HAP-1 (cell line): Measurements from ENCODE around the gene JCAD.

Experiments used
- DNase-seq, 2 experiments: peaks; one replicate each; pipeline ENCODE4 v3.0.0-alpha.2; 2016 to 2020; ENCODE audit warnings: low spot score in 2 of 2
- H3K27me3 ChIP-seq: fragments of 250-450 bp; sonication (Bioruptor Pico); 2 replicates; pipeline ENCODE4 v1.5.1; 2020; ENCODE audit warnings: low read depth, mild to moderate bottlenecking, moderate library complexity
- H3K36me3 ChIP-seq: fragments of 250-450 bp; sonication (Bioruptor Pico); replicated peaks from 2 replicates; pipeline ENCODE4 v1.5.1; 2020; ENCODE audit warnings: mild to moderate bottlenecking
- H3K4me1 ChIP-seq: fragments of 250-450 bp; sonication (Bioruptor Pico); 2 replicates; pipeline ENCODE4 v1.5.1; 2020; ENCODE audit warnings: mild to moderate bottlenecking
- H3K4me3 ChIP-seq: fragments of 250-450 bp; sonication (Bioruptor Pico); 2 replicates; pipeline ENCODE4 v1.5.1; 2020; ENCODE audit warnings: mild to moderate bottlenecking, moderate library complexity
- H3K9me3 ChIP-seq: fragments of 250-450 bp; sonication (Bioruptor Pico); 2 replicates; pipeline ENCODE4 v1.5.1; 2020; ENCODE audit warnings: mild to moderate bottlenecking, moderate library complexity
- in situ Hi-C: fragments of 300-500 bp; cut with MboI; formaldehyde crosslinking; loops from 3 replicates; pipeline ENCODE4 v1.14.3; 2020; ENCODE audit warnings: low sequenced_read_pairs, inconsistent platforms, mixed read lengths

Gene JCAD

GRCh38 chr10:30091136-30091535, 31.8 kb upstream of the JCAD start:
- Histone ChIP-seq H3K27me3 (no peaks in the 10 kb centered on the region), H3K4me1 (no peaks in the 10 kb centered on the region), H3K36me3 (no peaks in the 10 kb centered on the region), H3K9me3 (no peaks in the 10 kb centered on the region), H3K4me3 (no peak overlapping the region)
- in situ Hi-C loops: no loop called here
- DNase-seq: no peak

GRCh38 chr10:30088178-30088577, 28.8 kb upstream of the JCAD start:
- no peak for DNase-seq
- in situ Hi-C loops: no loop called here

GRCh38 chr10:30083934-30084333, 24.5 kb upstream of the JCAD start:
- Histone ChIP-seq H3K9me3 (no peaks in the 10 kb centered on the region), H3K4me1 (no peaks in the 10 kb centered on the region), H3K27me3 (no peaks in the 10 kb centered on the region), H3K36me3 (no peaks in the 10 kb centered on the region), H3K4me3 (no peak overlapping the region)
- no peak for DNase-seq
- in situ Hi-C loops: no loop called here

More at GRCh38 chr10:30088178-30088577, 28.8 kb upstream of the JCAD start:
- H3K9me3 ChIP-seq: no peaks in the 10 kb centered on the region
- no peak overlapping the region for H3K4me3 ChIP-seq
- H3K27me3 ChIP-seq: no peaks in the 10 kb centered on the region
- H3K36me3 ChIP-seq: no peaks in the 10 kb centered on the region
- no peaks in the 10 kb centered on the region for H3K4me1 ChIP-seq

- in situ Hi-C loops: no loop called here
- Histone ChIP-seq H3K9me3 (no peaks in the 10 kb centered on the region), H3K36me3 (no peaks in the 10 kb centered on the region), H3K4me1 (no peaks in the 10 kb centered on the region), H3K4me3 (no peak overlapping the region), H3K27me3 (no peaks in the 10 kb centered on the region)
- DNase-seq: no peak
These were observed 21.8 kb upstream of the JCAD start for GRCh38 chr10:30081182-30081581.

- Histone ChIP-seq H3K9me3 (no peaks in the 10 kb centered on the region), H3K4me1 (no peaks in the 10 kb centered on the region), H3K4me3 (no peak overlapping the region), H3K27me3 (no peaks in the 10 kb centered on the region), H3K36me3 (no peaks in the 10 kb centered on the region)
- DNase-seq: no peak
- in situ Hi-C loops: no loop called here
These were observed 20.8 kb upstream of the JCAD start for GRCh38 chr10:30080161-30080560.

- H3K4me1 ChIP-seq: no peaks in the 10 kb centered on the region
- no peak overlapping the region for H3K4me3 ChIP-seq
- in situ Hi-C loops: no loop called here
- no peak for DNase-seq
- H3K36me3 ChIP-seq: no peaks in the 10 kb centered on the region
- H3K9me3 ChIP-seq: no peaks in the 10 kb centered on the region
- no peaks in the 10 kb centered on the region for H3K27me3 ChIP-seq
These were observed 20.0 kb upstream of the JCAD start for GRCh38 chr10:30079408-30079807.

GRCh38 chr10:30075481-30075880, 16.1 kb upstream of the JCAD start:
- DNase-seq: no peak
- H3K36me3 ChIP-seq: no peaks in the 10 kb centered on the region
- in situ Hi-C loops: no loop called here

GRCh38 chr10:30074933-30075332, 15.5 kb upstream of the JCAD start:
- Histone ChIP-seq H3K27me3 (no peaks in the 10 kb centered on the region), H3K36me3 (no peaks in the 10 kb centered on the region), H3K9me3 (no peaks in the 10 kb centered on the region), H3K4me3 (no peak overlapping the region), H3K4me1 (no peaks in the 10 kb centered on the region)
- no peak for DNase-seq
- in situ Hi-C loops: no loop called here

More at GRCh38 chr10:30075481-30075880, 16.1 kb upstream of the JCAD start:
- no peaks in the 10 kb centered on the region for H3K4me1 ChIP-seq
- no peaks in the 10 kb centered on the region for H3K9me3 ChIP-seq
- no peaks in the 10 kb centered on the region for H3K27me3 ChIP-seq
- H3K4me3 ChIP-seq: no peak overlapping the region

GRCh38 chr10:30074090-30074489, 14.7 kb upstream of the JCAD start:
- no peaks in the 10 kb centered on the region for H3K27me3 ChIP-seq
- no peak for DNase-seq
- no peaks in the 10 kb centered on the region for H3K36me3 ChIP-seq
- no peaks in the 10 kb centered on the region for H3K9me3 ChIP-seq
- no peak overlapping the region for H3K4me3 ChIP-seq
- in situ Hi-C loops: no loop called here
- no peaks in the 10 kb centered on the region for H3K4me1 ChIP-seq

GRCh38 chr10:30073767-30074060, 14.3 kb upstream of the JCAD start:
- Histone ChIP-seq H3K4me3 (no peak overlapping the region), H3K9me3 (no peaks in the 10 kb centered on the region), H3K27me3 (no peaks in the 10 kb centered on the region), H3K4me1 (no peaks in the 10 kb centered on the region), H3K36me3 (no peaks in the 10 kb centered on the region)
- in situ Hi-C loops: no loop called here
- DNase-seq: no peak

GRCh38 chr10:30073045-30073766, 13.8 kb upstream of the JCAD start:
- in situ Hi-C loops: no loop called here
- Histone ChIP-seq H3K36me3 (no peaks in the 10 kb centered on the region), H3K9me3 (no peaks in the 10 kb centered on the region), H3K4me1 (no peaks in the 10 kb centered on the region), H3K27me3 (no peaks in the 10 kb centered on the region), H3K4me3 (no peak overlapping the region)
- no peak for DNase-seq

- no peaks in the 10 kb centered on the region for H3K27me3 ChIP-seq
- in situ Hi-C loops: no loop called here
- no peak for DNase-seq
- H3K36me3 ChIP-seq: no peaks in the 10 kb centered on the region
- no peak overlapping the region for H3K4me3 ChIP-seq
- H3K4me1 ChIP-seq: no peaks in the 10 kb centered on the region
- H3K9me3 ChIP-seq: no peaks in the 10 kb centered on the region
These were observed 12.7 kb upstream of the JCAD start for GRCh38 chr10:30072068-30072467.

- DNase-seq: no peak
- H3K27me3 ChIP-seq: no peaks in the 10 kb centered on the region
- in situ Hi-C loops: no loop called here
- H3K9me3 ChIP-seq: no peaks in the 10 kb centered on the region
- H3K4me3 ChIP-seq: no peak overlapping the region
- no peaks in the 10 kb centered on the region for H3K36me3 ChIP-seq
- no peaks in the 10 kb centered on the region for H3K4me1 ChIP-seq
These were observed 10.8 kb upstream of the JCAD start for GRCh38 chr10:30070001-30070685.

GRCh38 chr10:30068492-30069223, 9.3 kb upstream of the JCAD start:
- Histone ChIP-seq H3K27me3 (no peaks in the 10 kb centered on the region), H3K4me1 (no peaks in the 10 kb centered on the region), H3K4me3 (no peak overlapping the region), H3K9me3 (no peaks in the 10 kb centered on the region), H3K36me3 (no peaks in the 10 kb centered on the region)
- in situ Hi-C loops: no loop called here
- no peak for DNase-seq
